ENCODE data around the gene PCBP3. TPM values are rescaled to one million over a fixed set of nuclear protein-coding genes. Genes with fewer than 3 reads are reported as not detected.

PCBP3 gene
- total and polyA plus RNA-seq, 2 of the 8 experiments (the other 6 are each of a cell fraction or from before 2014, with no cell fraction given): 3.5 to 6.3 TPM

DNA sequence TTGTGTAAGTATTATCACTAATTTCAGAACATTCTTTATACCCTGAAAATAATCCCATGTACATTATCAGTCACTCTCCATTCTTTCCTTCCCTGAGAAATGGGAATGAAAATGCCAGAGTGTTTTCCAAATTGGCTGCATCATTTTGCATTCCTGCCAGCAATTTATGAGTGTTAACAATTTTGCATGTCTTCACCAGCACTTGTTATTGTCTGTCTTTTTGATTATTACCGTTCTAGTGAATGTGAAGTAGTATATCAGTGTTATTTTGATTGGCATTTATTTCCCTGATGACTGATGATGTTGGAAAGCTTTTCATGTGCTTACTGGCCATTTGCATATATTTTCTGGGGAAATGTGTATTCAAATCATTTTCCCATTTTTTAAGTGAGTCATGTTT is 71.9 kb downstream of the PCBP3 start:
- FAIRE-seq: no peak
- Histone ChIP-seq H3K79me1 (ENCODE audit: low read depth, low read length) (no peaks in the 10 kb centered on the region), H3K4me1 (replicated peaks in 1 of 4; ENCODE audit: control insufficient read depth in 3 of 4, insufficient read depth in 4 of 4, low read length in 3 of 4) (no peaks in the 10 kb centered on the region), H3K56ac (replicated peaks; ENCODE audit: insufficient read length, low read depth, low read length) (no peak overlapping the region), H3K4me2 (ENCODE audit: insufficient read depth in 1 of 2, low read depth in 2 of 2, low read length in 2 of 2) (no peak overlapping the region), H4K5ac (ENCODE audit: insufficient read length, low read depth, low read length) (no peak overlapping the region), H2BK20ac (ENCODE audit: low read length) (no peak overlapping the region), H3K36me3 (ENCODE audit: control insufficient read depth in 2 of 4, insufficient read depth in 4 of 4, low read length in 3 of 4) (no peaks in the 10 kb centered on the region), H3K4me3 (ENCODE audit: extremely low read depth in 1 of 4, insufficient read depth in 2 of 4, low read depth in 3 of 4, low read length in 4 of 4) (no peak overlapping the region), H2AK5ac (ENCODE audit: low read depth, low read length) (no peak overlapping the region), H3K9ac (replicated peaks in 1 of 4; ENCODE audit: extremely low read depth in 1 of 4, low read depth in 3 of 4, low read length in 3 of 4) (no peak overlapping the region), H3K23me2 (ENCODE audit: low read depth, low read length) (no peaks in the 10 kb centered on the region; the same call in 1 of the 2 replicates), H3K79me2 (ENCODE audit: control insufficient read depth in 1 of 2, insufficient read depth in 2 of 2, low read length in 2 of 2) (no peaks in the 10 kb centered on the region), H3K4ac (replicated peaks; ENCODE audit: insufficient read length, low read depth, low read length) (no peak overlapping the region), H4K8ac (ENCODE audit: extremely low read depth, insufficient read depth, low read length) (no peak overlapping the region), H4K20me1 (replicated peaks in 1 of 2; ENCODE audit: control insufficient read depth in 1 of 2, insufficient read depth in 2 of 2, low read length in 2 of 2) (no peaks in the 10 kb centered on the region), H2BK5ac (ENCODE audit: low read depth, low read length) (no peak overlapping the region), H3K14ac (ENCODE audit: insufficient read length) (no peak overlapping the region), H2BK12ac (ENCODE audit: low read depth, low read length) (no peak overlapping the region), H2BK120ac (replicated peaks; ENCODE audit: low read depth, low read length) (no peak overlapping the region), H3K27me3 (replicated peaks in 1 of 4; ENCODE audit: control insufficient read depth in 3 of 4, extremely low read depth in 1 of 4, insufficient read depth in 3 of 4, low read length in 3 of 4) (peaks cover 0 to 1% (median 0%) of the 10 kb centered on the region in 4 experiments; a peak in 2 of 7 replicates), H3K23ac (ENCODE audit: insufficient read length) (no peak overlapping the region), H3K9me3 (ENCODE audit: insufficient read depth in 2 of 2, low read depth in 1 of 2, low read length in 1 of 2) (no peaks in the 10 kb centered on the region), H2BK15ac (ENCODE audit: low read length) (no peak overlapping the region), H3K18ac (ENCODE audit: extremely low read depth, low read length) (no peak overlapping the region), H2AFZ (ENCODE audit: low read length) (no peak overlapping the region), H4K91ac (replicated peaks; ENCODE audit: insufficient read length, low read length) (no peak overlapping the region), H3K27ac (ENCODE audit: low read depth, low read length) (no peak overlapping the region)
- ChIA-PET POLR2A (ENCODE audit: partially characterized antibody) (no interaction called here), CTCF (ENCODE audit: partially characterized antibody) (no interaction called here)
- 84% methylated on average over 1 of the region's 1 CpG; no CpG with 5 or more reads in 1 of the 2 experiments for WGBS, 2 experiments (ENCODE audit: extremely low coverage in 1 of 2, insufficient coverage in 1 of 2, insufficient read length in 1 of 2, insufficient replicate concordance in 2 of 2, low coverage in 1 of 2, low lambda C conversion rate in 2 of 2, missing lambda C conversion rate in 1 of 2)
- TF ChIP-seq CHD2 (IDR thresholded peaks at IDR 0.05; ENCODE audit: low read length): no peak
- DNase-seq (ENCODE audit: low read depth in 1 of 2, low spot score in 2 of 2): no peak
